GM18907 (cell line): Measurements from ENCODE around the gene GPX6.
"Not testable (repeated sequence)": the region's sequence is repeated elsewhere in the genome, so short reads cannot be mapped to it uniquely, and the experiment has no call there.

Source experiments
- ATAC-seq: cut with Tn5 transposase; IDR thresholded peaks from one replicate; pipeline ENCODE4 v1.9.1; 2021; ENCODE audit warnings: mild to moderate bottlenecking, moderate library complexity; ENCODE audit not compliant: unreplicated experiment

Gene GPX6

GRCh38 chr6:28486533-28486932 lies 29.1 kb downstream of the GPX6 start:
- ATAC-seq, result no peak

GRCh38 chr6:28485482-28485881 lies 30.1 kb downstream of the GPX6 start:
- no peak for ATAC-seq

GRCh38 chr6:28480253-28480932 lies 35.2 kb downstream of the GPX6 start:
- ATAC-seq, result no peak

GRCh38 chr6:28478518-28478917 lies 37.1 kb downstream of the GPX6 start:
- ATAC-seq, result no peak

- no peak for ATAC-seq
Observed at GRCh38 chr6:28474441-28475219, 41.0 kb downstream of the GPX6 start.

- ATAC-seq, result not testable (repeated sequence)
Observed at GRCh38 chr6:28469153-28469745, 46.3 kb downstream of the GPX6 start.

GRCh38 chr6:28468056-28468455 lies 47.5 kb downstream of the GPX6 start:
- no peak for ATAC-seq

- no peak for ATAC-seq
Observed at GRCh38 chr6:28462401-28462800, 53.2 kb downstream of the GPX6 start.

- no peak for ATAC-seq
Observed at GRCh38 chr6:28458568-28458967, 57.0 kb downstream of the GPX6 start.
